HG03354 (cell line): ENCODE measurements around the gene SLMAP.

ENCODE experiments used
- ATAC-seq: cut with Tn5 transposase; IDR thresholded peaks from one replicate; pipeline ENCODE4 v1.9.1; 2021; ENCODE audit warnings: mild to moderate bottlenecking; ENCODE audit not compliant: unreplicated experiment, poor library complexity, severe bottlenecking

SLMAP gene

DNA sequence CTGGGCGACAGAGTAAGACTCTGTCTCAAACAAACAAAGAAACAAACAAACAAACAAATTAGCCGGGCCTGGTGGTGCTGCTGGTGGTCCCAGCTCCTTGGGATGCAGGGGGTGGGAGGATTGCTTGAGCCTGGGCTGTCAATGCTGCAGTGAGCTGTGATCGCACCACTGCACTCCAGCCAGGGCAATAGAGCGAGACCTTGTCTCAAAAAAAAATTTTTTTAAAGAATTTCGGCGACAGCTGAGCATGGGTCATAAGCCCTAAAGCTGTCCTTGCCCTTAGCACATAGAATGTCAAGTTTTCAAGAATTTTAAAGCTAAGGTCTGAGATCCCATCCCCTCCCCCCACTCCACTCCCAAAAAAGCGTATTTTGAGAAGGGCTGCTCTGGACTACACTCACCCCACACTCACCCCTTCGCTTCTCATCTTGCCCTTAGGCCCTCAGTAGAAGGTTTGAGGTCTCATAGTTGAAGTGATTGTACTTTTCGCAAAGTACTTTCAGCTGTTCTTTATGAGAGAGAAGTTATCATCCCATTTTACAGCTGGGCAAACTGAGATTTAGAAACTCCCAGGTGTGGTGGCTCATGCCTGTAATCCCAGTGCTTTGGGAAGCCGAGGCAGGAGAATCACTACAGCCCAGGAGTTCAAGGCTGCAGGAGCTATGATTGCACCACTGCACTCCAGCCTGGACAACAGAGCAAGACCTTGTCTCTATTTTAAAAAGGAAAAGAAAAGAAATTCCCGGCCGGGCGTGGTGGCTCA lies 217.8 kb downstream of the SLMAP start:
- no peak for ATAC-seq

DNA sequence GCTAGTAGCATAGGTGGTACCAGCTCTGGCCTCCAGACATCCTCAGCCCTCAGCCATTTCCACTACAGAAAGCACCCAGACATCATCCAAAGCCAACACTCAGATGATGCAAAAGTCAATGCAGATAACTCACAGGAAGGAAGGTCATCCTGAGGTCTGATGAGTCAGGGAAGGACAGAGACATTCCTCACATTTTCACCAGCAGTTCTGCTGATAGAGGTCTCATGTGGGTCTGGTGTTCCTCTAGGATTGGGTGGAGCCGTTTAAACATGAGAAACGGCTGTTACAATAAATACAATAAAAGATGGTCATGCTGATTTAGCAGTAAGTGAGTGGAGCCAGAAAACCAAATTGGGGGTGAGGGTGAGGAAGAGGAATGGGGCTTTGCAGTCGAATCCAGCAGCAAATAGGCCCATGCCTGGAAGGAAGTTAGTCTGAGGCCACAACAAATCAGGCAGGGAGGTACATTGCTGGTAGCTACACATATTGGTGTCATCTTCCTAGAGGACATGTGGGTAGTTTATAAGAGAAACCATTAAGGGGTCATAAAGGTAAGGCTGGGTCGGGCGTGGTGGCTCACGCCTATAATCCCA lies 218.8 kb downstream of the SLMAP start:
- no peak for ATAC-seq

DNA sequence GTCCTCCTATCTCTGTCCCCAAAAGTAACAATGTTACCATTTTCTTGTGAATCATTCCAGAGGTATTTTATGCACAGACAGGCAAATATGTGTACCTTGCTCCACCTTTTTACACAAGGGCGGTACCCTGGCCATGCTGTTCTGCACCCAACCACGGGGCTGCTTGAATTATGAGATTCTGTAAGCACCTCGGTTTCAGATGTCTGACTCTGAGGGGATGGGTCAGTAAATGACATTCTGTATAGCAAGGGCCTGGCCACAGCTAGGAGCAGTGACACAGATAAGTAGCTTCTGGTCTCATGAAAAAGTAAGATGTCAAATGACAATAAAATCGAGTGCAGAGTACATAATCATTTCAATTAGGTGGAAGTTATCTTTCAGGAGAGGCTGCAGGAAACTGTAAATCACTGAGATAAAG lies 221.7 kb downstream of the SLMAP start:
- ATAC-seq, result no peak

DNA sequence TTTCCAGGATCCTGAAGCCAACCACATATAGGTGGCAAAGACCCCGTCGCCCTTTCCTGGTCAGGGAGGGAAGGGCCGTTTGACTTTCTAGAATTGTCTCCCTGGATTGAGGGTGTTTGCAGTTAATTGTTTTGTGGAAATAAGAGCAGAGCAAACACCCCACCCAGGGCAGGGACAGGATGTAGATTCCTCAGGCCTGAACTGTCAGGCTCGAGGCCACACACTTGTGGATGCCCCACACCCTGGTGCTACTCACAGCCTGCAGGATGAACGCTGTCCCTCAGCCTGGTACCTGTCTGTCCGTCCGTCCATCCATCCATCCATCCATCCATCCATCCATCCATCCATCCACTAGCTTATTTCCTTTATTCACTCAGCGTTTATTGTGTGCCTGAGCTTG lies 222.2 kb downstream of the SLMAP start:
- ATAC-seq, result no peak
